A673 (cell line): ENCODE measurements around the gene PTCH2. TPM values are rescaled to one million over a fixed set of nuclear protein-coding genes. Genes with fewer than 3 reads are reported as not detected.

ENCODE experiments used
- BruUV-seq: library from RNA; stranded (reverse); fragments of 400-500 nt; replicated peaks from 2 replicates; lab custom pipeline; 2021; lab: Mats Ljungman, UMichigan
- CTCF ChIA-PET: fragments of 300-600 bp; sonication (Branson Sonifier 250); formaldehyde crosslinking; loops from one replicate; lab custom pipeline; 2022; ENCODE audit warnings: antibody characterized with exemption; lab: Charles Lee
- POLR2A ChIA-PET: fragments of 300-600 bp; sonication (Branson Sonifier 250); formaldehyde crosslinking; loops from one replicate; lab custom pipeline; 2022; ENCODE audit warnings: antibody characterized with exemption; ENCODE audit not compliant: low non-redundant PET; lab: Charles Lee
- DNase-seq: peaks from one replicate; pipeline ENCODE4 v3.0.0-alpha.2; 2015; ENCODE audit warnings: low spot score
- H3K27ac ChIP-seq: fragments of 200-600 bp; sonication (generic); 2 replicates; pipeline ENCODE4 v1.5.1; 2016; ENCODE audit warnings: mixed run types, low read depth, mild to moderate bottlenecking, mixed read lengths, antibody characterized with exemption, low read length; ENCODE audit not compliant: poor library complexity, severe bottlenecking
- H3K27me3 ChIP-seq: fragments of 200-600 bp; sonication (generic); replicated peaks from 2 replicates; pipeline ENCODE4 v1.6.1; 2017; ENCODE audit warnings: mixed run types, low read depth, mild to moderate bottlenecking, mixed read lengths, antibody characterized with exemption, low read length; ENCODE audit not compliant: insufficient read depth, poor library complexity
- H3K36me3 ChIP-seq: fragments of 200-600 bp; sonication (generic); 2 replicates; pipeline ENCODE4 v1.6.1; 2016; ENCODE audit warnings: mixed run types, mild to moderate bottlenecking, mixed read lengths, antibody characterized with exemption, low read length; ENCODE audit not compliant: insufficient read depth, poor library complexity, severe bottlenecking
- H3K4me1 ChIP-seq: fragments of 200-600 bp; sonication (generic); 2 replicates; pipeline ENCODE4 v1.6.1; 2017; ENCODE audit warnings: mixed run types, mild to moderate bottlenecking, mixed read lengths, antibody characterized with exemption, low read length; ENCODE audit not compliant: insufficient read depth, poor library complexity, severe bottlenecking
- H3K4me3 ChIP-seq: fragments of 200-600 bp; sonication (generic); 2 replicates; pipeline ENCODE4 v1.5.1; 2016; ENCODE audit warnings: low read depth, mixed run types, mild to moderate bottlenecking, mixed read lengths, low read length; ENCODE audit not compliant: poor library complexity, severe bottlenecking
- H3K9me3 ChIP-seq: fragments of 200-600 bp; sonication (generic); 2 replicates; pipeline ENCODE4 v1.6.1; 2016; ENCODE audit warnings: mixed run types, low read depth, mild to moderate bottlenecking, mixed read lengths, antibody characterized with exemption, low read length; ENCODE audit not compliant: poor library complexity, severe bottlenecking
- EZH2 ChIP-seq: fragments of 200-600 bp; sonication (generic); IDR thresholded peaks from 2 replicates; pipeline ENCODE4 v1.6.1; 2017; ENCODE audit warnings: borderline replicate concordance, low read depth, mild to moderate bottlenecking, mixed read lengths, antibody characterized with exemption, low read length; ENCODE audit not compliant: poor library complexity, severe bottlenecking
- intact Hi-C: fragments of 100-400 bp; cut with micrococcal nuclease; formaldehyde crosslinking; loops from one replicate; pipeline ENCODE4 v1.10.0; 2022; ENCODE audit not compliant: unreplicated experiment
- total RNA-seq: library from RNA; stranded (reverse); gene quantifications from 2 replicates; pipeline ENCODE4 v1.2.3, GENCODE V29; 2021
- TF ChIP-seq, protein P1 (sequence below): fragments of 300-800, 200-600 bp; sonication (generic); conservative IDR thresholded peaks from 2 replicates; pipeline ENCODE4 v1.5.1; 2017; ENCODE audit warnings: low read depth, mild to moderate bottlenecking, antibody characterized with exemption, low read length, moderate library complexity, mixed read lengths

The PTCH2 gene
- total RNA-seq, 1 experiment from 2014 or later, result 2.3 TPM

- BruUV-seq, result TSS peak; percentile 88
- H3K9me3 ChIP-seq, result no peaks in the 10 kb centered on the region
- peak; percentile 97 for DNase-seq
- peaks cover 9% of the 10 kb centered on the region for H3K36me3 ChIP-seq
- peak overlapping the region; percentile 98 for H3K27ac ChIP-seq
- no peak overlapping the region for H3K4me3 ChIP-seq
- ChIA-PET POLR2A (interaction anchor here (0.5 to 2.7 kb wide), 3 partner anchors 7 to 1248 kb away, joined by 3 to 18 read pairs (median 7); partner anchors contain the start of gene PLK3), CTCF (interaction anchor here (0.6 kb wide), 1 partner anchor 80 kb away, joined by 3 read pairs; no protein-coding TSS in a partner anchor)
- intact Hi-C loops, result loop anchor here (10.0 kb wide), 1 partner anchor 497 kb away; no protein-coding TSS in a partner anchor
- no peak for TF ChIP-seq EZH2
- TF ChIP-seq, protein P1, sequence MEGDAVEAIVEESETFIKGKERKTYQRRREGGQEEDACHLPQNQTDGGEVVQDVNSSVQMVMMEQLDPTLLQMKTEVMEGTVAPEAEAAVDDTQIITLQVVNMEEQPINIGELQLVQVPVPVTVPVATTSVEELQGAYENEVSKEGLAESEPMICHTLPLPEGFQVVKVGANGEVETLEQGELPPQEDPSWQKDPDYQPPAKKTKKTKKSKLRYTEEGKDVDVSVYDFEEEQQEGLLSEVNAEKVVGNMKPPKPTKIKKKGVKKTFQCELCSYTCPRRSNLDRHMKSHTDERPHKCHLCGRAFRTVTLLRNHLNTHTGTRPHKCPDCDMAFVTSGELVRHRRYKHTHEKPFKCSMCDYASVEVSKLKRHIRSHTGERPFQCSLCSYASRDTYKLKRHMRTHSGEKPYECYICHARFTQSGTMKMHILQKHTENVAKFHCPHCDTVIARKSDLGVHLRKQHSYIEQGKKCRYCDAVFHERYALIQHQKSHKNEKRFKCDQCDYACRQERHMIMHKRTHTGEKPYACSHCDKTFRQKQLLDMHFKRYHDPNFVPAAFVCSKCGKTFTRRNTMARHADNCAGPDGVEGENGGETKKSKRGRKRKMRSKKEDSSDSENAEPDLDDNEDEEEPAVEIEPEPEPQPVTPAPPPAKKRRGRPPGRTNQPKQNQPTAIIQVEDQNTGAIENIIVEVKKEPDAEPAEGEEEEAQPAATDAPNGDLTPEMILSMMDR, result no peak
- no peaks in the 10 kb centered on the region for H3K27me3 ChIP-seq
- peaks cover 55% of the 10 kb centered on the region for H3K4me1 ChIP-seq
Observed at GRCh38 chr1:44807364-44808062, 35.5 kb downstream of the PTCH2 start.

- Histone ChIP-seq H3K27me3 (no peaks in the 10 kb centered on the region), H3K4me1 (peaks cover 54% of the 10 kb centered on the region), H3K4me3 (peak within 1 kb of the TSS; percentile 41), H3K36me3 (peaks cover 9% of the 10 kb centered on the region), H3K9me3 (no peaks in the 10 kb centered on the region), H3K27ac (peak within 1 kb of the TSS; percentile 98)
- POLR2A ChIA-PET, result interaction anchor here (0.5 to 2.7 kb wide), 3 partner anchors 12 to 1249 kb away, joined by 3 to 18 read pairs (median 5); no protein-coding TSS in a partner anchor
- intact Hi-C loops, result loop anchor here (10.0 kb wide), 1 partner anchor 498 kb away; no protein-coding TSS in a partner anchor
- CTCF ChIA-PET, result interaction anchor here (0.6 kb wide), 1 partner anchor 81 kb away, joined by 3 read pairs; no protein-coding TSS in a partner anchor
- TF ChIP-seq, protein P1, result no peak
- TF ChIP-seq EZH2, result no peak
- BruUV-seq, result no TSS peak
- DNase-seq, result no peak
Observed at GRCh38 chr1:44806704-44807363, 36.2 kb downstream of the PTCH2 start, which contains the start of gene DYNLT4. Gene DYNLT4 (minus strand): TSS chr1:44807351. CDS start chr1:44806668, 683 bp downstream.

- Histone ChIP-seq H3K4me3 (no peak overlapping the region), H3K27ac (peak overlapping the region; percentile 98), H3K36me3 (peaks cover 9% of the 10 kb centered on the region), H3K27me3 (no peaks in the 10 kb centered on the region), H3K4me1 (peaks cover 47% of the 10 kb centered on the region), H3K9me3 (no peaks in the 10 kb centered on the region)
- no peak for TF ChIP-seq EZH2
- TF ChIP-seq, protein P1, result no peak; the same call in 1 of the 2 replicates
- ChIA-PET POLR2A (interaction anchor here (0.8 kb wide), 1 partner anchor 13 kb away, joined by 5 read pairs; no protein-coding TSS in a partner anchor), CTCF (no interaction called here)
- DNase-seq, result no peak
- no TSS peak for BruUV-seq
- intact Hi-C loops, result loop anchor here (10.0 kb wide), 1 partner anchor 499 kb away; no protein-coding TSS in a partner anchor
Observed at GRCh38 chr1:44806025-44806703, 36.9 kb downstream of the PTCH2 start.
